ENCODE results near the gene VPS50.
"Not testable (repeated sequence)": the region's sequence is repeated elsewhere in the genome, so short reads cannot be mapped to it uniquely, and the experiment has no call there.

VPS50 gene

GRCh38 chr7:93332172-93332571 is 100.0 kb downstream of the VPS50 start:
- no peak for DNase-seq (ENCODE audit: low read depth in 2 of 2)

GRCh38 chr7:93337052-93337451 is 104.9 kb downstream of the VPS50 start:
- DNase-seq (ENCODE audit: low read depth in 2 of 2): no peak

GRCh38 chr7:93342178-93342577 is 110.0 kb downstream of the VPS50 start:
- not testable (repeated sequence) for DNase-seq (ENCODE audit: low read depth in 2 of 2)

- no peak for DNase-seq (ENCODE audit: low read depth in 2 of 2)
These were observed 118.2 kb downstream of the VPS50 start for GRCh38 chr7:93350338-93350737.

GRCh38 chr7:93352881-93353280 is 120.7 kb downstream of the VPS50 start:
- DNase-seq (ENCODE audit: low read depth in 2 of 2): no peak

- no peak for DNase-seq (ENCODE audit: low read depth in 2 of 2)
These were observed 122.6 kb downstream of the VPS50 start for GRCh38 chr7:93354815-93355214.

- no peak for DNase-seq (ENCODE audit: low read depth in 2 of 2)
These were observed 127.5 kb downstream of the VPS50 start for GRCh38 chr7:93359520-93360198.

- DNase-seq (ENCODE audit: low read depth in 2 of 2): no peak
These were observed 129.7 kb downstream of the VPS50 start for GRCh38 chr7:93361853-93362252.

GRCh38 chr7:93364806-93365205 is 132.6 kb downstream of the VPS50 start:
- no peak for DNase-seq (ENCODE audit: low read depth in 2 of 2)

- no peak for DNase-seq (ENCODE audit: low read depth in 2 of 2)
These were observed 133.2 kb downstream of the VPS50 start for GRCh38 chr7:93365341-93365740.

GRCh38 chr7:93366816-93367215 is 134.7 kb downstream of the VPS50 start:
- DNase-seq (ENCODE audit: low read depth in 2 of 2): no peak

GRCh38 chr7:93367254-93367653 is 135.1 kb downstream of the VPS50 start:
- no peak for DNase-seq (ENCODE audit: low read depth in 2 of 2)

- DNase-seq (ENCODE audit: low read depth in 2 of 2): not testable (repeated sequence)
These were observed 138.8 kb downstream of the VPS50 start for GRCh38 chr7:93370937-93371336.

GRCh38 chr7:93373537-93373936 is 141.4 kb downstream of the VPS50 start:
- no peak for DNase-seq (ENCODE audit: low read depth in 2 of 2)

GRCh38 chr7:93374345-93374940 is 142.3 kb downstream of the VPS50 start:
- DNase-seq (ENCODE audit: low read depth in 2 of 2): no peak

GRCh38 chr7:93375603-93376002 is 143.4 kb downstream of the VPS50 start:
- DNase-seq (ENCODE audit: low read depth in 2 of 2): no peak

GRCh38 chr7:93378131-93378760 is 146.1 kb downstream of the VPS50 start:
- no peak for DNase-seq (ENCODE audit: low read depth in 2 of 2)

GRCh38 chr7:93382362-93382761 is 150.2 kb downstream of the VPS50 start:
- no peak for DNase-seq (ENCODE audit: low read depth in 2 of 2)

- DNase-seq (ENCODE audit: low read depth in 2 of 2): no peak
These were observed 158.5 kb downstream of the VPS50 start for GRCh38 chr7:93390660-93391059.

GRCh38 chr7:93392984-93393383 is 160.8 kb downstream of the VPS50 start:
- no peak for DNase-seq (ENCODE audit: low read depth in 2 of 2)

GRCh38 chr7:93399642-93400041 is 167.5 kb downstream of the VPS50 start:
- DNase-seq (ENCODE audit: low read depth in 2 of 2): no peak

GRCh38 chr7:93402944-93403343 is 170.8 kb downstream of the VPS50 start:
- DNase-seq (ENCODE audit: low read depth in 2 of 2): no peak

GRCh38 chr7:93407239-93407638 is 175.1 kb downstream of the VPS50 start:
- DNase-seq (ENCODE audit: low read depth in 2 of 2): no peak
